Embryonic facial prominence (tissue), 1 donor: ENCODE measurements around the gene SBF2.
"Not testable (repeated sequence)": the region's sequence is repeated elsewhere in the genome, so short reads cannot be mapped to it uniquely, and the experiment has no call there.

Experiments used
- DNase-seq: peaks from one replicate; pipeline ENCODE4 v3.0.0-alpha.2; 2016; ENCODE audit errors: extremely low spot score

Gene SBF2

GRCh38 chr11:10067629-10068300 lies 226.3 kb downstream of the SBF2 start:
- no peak for DNase-seq

DNA sequence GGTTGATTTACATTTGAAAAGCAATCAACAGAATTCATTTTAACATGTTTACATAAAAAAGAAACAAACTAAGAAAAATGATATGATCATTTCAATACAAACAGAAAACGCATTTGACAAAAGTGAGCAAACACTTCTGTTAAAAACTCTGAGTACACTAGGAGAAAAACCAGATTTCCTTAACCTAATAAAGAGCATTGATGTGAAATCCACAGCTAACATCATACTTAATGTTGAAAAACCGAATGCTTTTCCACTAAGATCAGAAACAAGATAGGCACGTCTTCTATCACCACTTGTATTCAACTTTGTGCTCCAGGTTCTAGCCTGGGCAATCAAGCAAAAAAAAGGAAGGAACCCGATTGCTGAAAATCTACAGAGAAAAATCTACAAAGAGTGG lies 227.6 kb downstream of the SBF2 start:
- DNase-seq = no peak

- DNase-seq = no peak
Measured at GRCh38 chr11:10064828-10065227, 229.2 kb downstream of the SBF2 start.

- DNase-seq = no peak
Measured at GRCh38 chr11:10058356-10058755, 235.7 kb downstream of the SBF2 start.

DNA sequence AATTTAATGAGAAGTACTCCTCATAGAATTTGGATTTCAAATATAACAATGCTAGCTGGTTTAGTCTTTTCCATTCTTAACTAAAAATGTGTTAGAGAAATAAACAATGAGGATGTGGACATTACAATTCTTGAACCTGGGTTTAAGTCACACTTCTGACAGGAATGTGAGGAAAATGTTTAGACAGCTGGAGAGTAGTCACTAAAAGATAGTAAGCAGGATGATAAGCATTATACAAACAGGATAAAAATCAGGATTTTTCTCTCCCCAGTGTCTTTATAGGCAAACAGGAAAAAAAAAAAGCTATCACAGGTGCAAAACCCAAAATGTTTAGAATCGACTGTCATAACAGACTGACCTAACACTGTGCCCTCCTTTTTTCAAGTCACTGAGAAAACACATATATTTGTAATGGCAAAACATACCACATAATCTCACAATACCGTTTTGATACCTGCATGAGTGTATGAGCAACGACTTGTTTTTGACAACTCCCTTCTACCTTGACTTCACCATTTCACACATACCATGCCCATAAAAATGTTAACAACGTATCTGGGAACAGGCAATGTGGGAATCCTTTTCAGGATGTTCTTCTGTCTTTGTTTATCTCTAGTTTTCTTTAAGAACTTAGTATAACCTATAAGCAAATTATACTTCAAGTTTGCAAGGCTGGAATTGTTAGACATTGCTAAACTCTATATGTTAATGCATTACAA lies 242.0 kb downstream of the SBF2 start:
- no peak for DNase-seq

- DNase-seq = no peak
Measured at GRCh38 chr11:10050561-10050960, 243.5 kb downstream of the SBF2 start.

- DNase-seq = no peak
Measured at GRCh38 chr11:10049756-10050155, 244.3 kb downstream of the SBF2 start.

DNA sequence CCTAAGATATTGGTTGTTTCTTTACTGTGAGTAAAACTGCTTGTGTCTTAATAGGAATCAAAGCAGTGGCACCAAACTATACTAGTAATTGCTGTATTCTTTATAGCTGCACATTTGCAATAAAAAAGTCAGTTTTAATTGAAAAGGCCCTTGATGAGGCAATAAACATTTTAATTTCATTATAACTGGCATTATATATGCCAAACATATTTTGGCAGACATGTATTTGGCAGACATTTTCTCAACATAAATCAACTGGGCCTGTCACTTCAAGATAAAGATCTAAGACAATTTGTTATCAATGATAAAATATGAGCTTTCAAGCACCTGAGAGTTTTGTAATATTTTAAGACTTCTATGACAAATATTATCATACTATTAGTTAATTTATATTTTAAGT lies 245.7 kb downstream of the SBF2 start:
- DNase-seq = no peak

- no peak for DNase-seq
Measured at GRCh38 chr11:10044618-10045017, 249.4 kb downstream of the SBF2 start.

GRCh38 chr11:10042699-10043098 lies 251.3 kb downstream of the SBF2 start:
- no peak for DNase-seq

GRCh38 chr11:10041748-10042446 lies 252.1 kb downstream of the SBF2 start:
- DNase-seq = no peak

DNA sequence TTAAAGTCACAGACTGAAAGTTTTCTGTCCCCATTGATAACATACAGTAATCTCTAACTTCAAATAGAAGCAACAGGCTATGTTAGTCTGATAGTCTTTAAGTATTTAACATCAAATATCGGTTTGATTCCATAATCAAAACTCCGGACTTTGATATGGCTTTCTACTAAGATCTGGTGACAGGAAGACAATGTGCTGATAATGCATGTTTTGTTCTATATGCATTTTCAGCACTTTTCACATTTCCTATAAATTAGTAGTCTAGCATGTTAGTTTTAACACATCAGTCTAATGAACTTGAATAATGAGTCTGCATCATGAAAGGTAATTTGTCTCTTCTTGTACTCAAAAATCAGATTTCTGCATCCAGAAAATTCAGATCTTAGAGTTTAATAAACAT lies 252.7 kb downstream of the SBF2 start:
- no peak for DNase-seq

DNA sequence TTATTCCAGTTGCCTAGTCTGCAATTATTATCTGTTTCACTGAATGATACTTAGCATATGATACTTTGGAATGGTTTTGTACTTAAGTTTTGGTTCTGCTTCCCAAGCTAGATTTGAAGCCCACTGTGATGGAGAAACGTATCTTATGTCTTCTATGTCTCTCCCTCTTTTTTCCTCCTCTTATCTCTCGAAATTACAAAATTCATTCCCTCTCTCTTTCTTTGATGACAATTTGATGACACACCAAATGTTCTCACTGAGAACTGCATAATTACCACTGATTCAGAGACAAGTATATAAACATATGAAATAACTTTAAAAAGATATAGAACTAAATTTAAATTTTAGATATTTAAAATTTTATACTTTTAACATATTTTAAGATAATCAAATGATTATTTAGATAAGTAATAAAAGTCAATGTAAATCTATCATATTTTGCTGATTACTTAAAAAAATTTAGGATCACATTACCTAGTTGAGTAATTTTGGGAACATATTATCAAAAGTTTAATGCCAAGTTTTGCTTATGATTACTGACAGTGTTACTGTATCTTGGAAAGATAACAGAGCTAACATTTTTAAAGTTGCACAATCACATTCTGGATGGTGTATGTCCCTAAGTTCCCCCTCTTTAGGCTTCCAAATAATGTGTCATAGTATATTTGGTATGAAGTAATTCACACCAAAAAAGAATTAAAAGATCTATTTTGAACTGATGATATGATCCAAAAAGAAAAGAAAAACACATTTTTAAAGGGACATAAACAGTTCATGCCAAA lies 255.3 kb downstream of the SBF2 start:
- DNase-seq = no peak

- DNase-seq = not testable (repeated sequence)
Measured at GRCh38 chr11:10035932-10036331, 258.1 kb downstream of the SBF2 start.

DNA sequence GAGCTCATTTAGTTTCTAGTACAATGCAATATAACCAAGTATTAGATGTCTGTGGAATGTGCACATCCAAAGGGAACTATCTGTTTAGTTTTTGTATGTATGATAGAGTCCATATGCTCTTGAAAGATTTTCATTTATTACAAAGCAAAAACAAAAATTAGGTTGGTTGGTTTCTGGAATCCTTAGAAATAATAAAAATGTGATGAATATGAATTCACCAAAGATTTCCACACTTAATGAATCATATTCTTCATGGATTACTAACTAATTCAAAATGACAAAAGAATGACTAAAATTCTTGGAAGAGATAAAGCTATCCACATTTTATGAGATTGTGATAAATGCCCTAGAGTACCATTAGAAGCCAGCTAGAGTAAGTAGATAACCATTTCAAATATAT lies 261.1 kb downstream of the SBF2 start:
- DNase-seq = no peak

DNA sequence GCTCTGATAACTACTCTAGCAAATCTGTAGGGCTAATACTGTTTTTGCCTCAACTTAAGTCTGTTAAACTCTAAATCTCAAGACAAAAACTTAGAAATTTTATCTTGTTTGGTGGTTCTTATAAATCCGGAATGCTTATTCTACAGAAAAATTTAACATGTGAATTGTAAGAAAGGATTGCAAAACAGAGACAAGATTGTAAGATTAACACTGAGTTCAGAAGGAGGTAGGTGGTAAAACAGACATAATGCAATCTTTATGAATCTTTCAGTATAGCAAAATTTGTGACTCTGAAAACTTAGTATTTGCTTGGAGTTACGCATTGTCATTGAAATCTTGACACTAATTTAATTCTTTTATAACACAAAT lies 263.9 kb downstream of the SBF2 start:
- no peak for DNase-seq

- DNase-seq = no peak
Measured at GRCh38 chr11:10029386-10030121, 264.5 kb downstream of the SBF2 start.

DNA sequence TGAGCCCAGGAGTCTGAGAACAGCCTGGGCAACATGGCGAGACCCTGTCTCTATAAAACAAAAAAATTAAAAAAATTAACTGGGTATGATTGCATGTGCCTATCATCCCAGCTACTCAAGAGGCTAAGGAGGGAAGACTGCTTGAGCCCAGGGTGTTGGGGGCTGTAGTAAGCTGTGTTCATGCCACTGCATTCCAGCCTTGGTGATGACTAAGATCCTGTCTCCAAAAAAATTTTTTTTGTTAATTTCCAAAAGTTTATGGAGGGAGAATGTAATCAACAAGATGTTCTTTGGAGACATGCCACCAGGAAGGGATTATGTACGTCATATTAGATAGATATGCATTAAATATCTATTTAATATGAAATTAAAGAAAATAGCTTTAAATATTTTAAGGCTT lies 267.5 kb downstream of the SBF2 start:
- no peak for DNase-seq

DNA sequence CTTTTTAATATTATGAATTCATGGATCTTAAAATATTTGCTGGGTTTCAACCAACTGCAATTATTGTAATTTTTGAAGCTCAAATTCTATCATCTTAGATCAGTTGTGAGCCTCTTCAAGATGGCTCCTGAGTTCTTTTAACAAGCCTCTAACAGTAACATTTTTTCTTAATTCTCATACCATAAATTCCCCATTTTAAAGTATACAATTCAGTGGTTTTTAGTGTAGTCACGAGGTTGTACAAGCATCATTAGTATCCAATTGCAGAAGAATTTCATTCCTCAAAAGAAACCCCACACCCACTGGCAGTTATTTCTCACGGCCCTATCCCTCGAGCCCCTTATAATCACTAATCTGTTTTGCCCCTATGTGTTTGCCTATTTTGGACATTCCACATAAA lies 270.8 kb downstream of the SBF2 start:
- no peak for DNase-seq

- DNase-seq = no peak
Measured at GRCh38 chr11:10022764-10023163, 271.3 kb downstream of the SBF2 start.

DNA sequence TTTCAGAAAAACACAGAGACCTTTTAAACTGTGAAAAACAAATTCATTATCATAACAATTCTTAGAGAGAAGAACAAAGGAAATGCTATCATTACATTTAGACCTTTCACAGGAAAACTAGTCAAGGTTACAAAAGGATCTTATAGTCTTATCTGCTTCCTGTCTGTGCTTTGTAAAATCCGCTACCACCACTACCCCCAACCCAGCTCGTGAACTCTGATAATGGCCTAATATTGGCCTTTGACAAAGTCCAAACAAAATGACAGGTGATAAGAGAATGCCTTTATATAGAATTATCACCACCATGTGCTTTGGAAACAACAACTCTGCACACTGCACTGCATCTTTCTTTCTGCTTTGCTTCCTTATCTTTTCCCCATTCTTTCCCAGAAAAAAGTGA lies 272.5 kb downstream of the SBF2 start:
- no peak for DNase-seq
